Measurements from ENCODE around the gene EPB41L2.

DNA sequence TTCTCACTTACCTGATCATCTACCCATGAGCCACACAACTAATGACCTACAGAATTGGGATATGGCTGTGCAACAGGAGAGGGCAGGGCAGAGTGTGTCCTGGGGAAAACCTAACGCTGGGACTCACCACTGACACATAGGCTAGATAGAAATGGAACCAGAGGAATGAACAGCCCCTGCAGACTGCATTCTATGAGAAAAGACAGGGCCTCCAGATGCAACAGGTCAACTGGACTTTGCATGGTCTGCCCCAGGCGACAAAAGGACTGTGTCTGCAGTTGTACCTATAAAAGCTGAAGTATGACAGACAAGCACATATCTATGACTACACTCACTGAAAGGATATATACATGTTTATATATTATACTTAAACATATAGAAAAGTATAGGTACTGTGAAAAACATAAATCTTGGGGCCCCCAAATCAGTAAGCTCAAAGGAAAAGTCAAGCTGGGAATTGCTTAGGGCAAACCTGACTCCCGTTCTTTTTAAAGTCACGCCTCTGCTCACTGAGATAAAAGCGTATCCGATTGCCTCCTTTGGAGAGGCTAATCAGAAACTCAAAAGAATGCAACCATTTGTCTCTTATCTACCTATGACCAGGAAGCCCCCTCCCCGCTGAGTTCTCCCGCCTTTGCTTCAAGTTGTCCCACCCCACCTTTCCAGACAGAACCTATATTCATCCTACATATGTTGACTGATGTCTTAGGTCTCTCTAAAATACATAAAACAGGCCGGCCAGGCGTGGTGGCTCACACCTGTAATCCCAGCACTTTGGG, 68.5 kb downstream of the EPB41L2 start:
- TF ChIP-seq, protein P1, sequence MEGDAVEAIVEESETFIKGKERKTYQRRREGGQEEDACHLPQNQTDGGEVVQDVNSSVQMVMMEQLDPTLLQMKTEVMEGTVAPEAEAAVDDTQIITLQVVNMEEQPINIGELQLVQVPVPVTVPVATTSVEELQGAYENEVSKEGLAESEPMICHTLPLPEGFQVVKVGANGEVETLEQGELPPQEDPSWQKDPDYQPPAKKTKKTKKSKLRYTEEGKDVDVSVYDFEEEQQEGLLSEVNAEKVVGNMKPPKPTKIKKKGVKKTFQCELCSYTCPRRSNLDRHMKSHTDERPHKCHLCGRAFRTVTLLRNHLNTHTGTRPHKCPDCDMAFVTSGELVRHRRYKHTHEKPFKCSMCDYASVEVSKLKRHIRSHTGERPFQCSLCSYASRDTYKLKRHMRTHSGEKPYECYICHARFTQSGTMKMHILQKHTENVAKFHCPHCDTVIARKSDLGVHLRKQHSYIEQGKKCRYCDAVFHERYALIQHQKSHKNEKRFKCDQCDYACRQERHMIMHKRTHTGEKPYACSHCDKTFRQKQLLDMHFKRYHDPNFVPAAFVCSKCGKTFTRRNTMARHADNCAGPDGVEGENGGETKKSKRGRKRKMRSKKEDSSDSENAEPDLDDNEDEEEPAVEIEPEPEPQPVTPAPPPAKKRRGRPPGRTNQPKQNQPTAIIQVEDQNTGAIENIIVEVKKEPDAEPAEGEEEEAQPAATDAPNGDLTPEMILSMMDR (IDR thresholded peaks at IDR 0.05; ENCODE audit: low read depth, low read length): no peak
- TF ChIP-seq EZH2phosphoT487 (IDR thresholded peaks at IDR 0.05; ENCODE audit: low read depth): no peak
